ENCODE data around the gene CD276.
"Not testable (repeated sequence)": the region's sequence is repeated elsewhere in the genome, so short reads cannot be mapped to it uniquely, and the experiment has no call there.

Gene CD276

DNA sequence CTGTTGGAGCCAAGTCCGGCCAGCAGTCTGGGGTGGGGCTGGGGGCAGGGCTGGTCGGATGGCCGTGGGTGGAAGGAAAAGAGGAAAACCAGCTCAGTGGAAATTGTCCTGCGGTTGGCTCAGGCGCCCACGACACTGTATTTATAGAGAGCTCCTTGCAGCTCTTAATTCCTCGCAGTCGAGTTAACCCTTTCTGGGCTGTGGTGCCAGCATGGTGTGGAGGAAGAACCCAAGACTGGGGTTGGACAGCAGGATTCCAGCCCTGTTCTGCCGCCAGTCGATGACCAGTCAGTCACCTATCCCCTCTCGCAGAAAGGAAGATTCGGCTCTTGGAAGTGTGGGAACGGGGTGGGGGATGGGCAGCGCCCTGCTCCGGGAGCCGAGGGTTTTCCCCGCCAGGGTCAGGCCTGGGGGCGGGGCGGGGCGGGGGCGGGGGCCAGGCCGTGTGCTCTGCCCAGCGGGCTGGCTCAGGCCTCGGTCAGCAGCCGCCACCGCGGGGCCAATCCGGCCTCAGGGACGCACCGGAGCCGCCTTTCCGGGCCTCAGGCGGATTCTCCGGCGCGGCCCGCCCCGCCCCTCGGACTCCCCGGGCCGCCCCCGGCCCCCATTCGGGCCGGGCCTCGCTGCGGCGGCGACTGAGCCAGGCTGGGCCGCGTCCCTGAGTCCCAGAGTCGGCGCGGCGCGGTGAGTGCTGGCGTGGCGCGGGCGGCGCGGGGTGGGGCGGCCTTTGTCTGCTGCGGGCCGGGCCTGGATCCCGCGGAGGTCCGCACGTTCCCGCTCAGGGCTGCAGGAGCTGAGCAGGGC, at the start of gene CD276:
Gene CD276 (plus strand): TSS at position 607 of the 804 bp plus-strand sequence. CDS start 15,257 bp downstream, outside the sequence.
- in situ Hi-C loops (cut with MboI; ENCODE audit: low pct_unique_long_range_greater_than_20kb, low sequenced_read_pairs, unreplicated experiment): loop anchor here (25.0 kb wide), 2 partner anchors 122 to 397 kb away; no protein-coding TSS in a partner anchor
- DNase-seq (ENCODE audit: low spot score): peak; percentile 88
- TF ChIP-seq, protein P1, sequence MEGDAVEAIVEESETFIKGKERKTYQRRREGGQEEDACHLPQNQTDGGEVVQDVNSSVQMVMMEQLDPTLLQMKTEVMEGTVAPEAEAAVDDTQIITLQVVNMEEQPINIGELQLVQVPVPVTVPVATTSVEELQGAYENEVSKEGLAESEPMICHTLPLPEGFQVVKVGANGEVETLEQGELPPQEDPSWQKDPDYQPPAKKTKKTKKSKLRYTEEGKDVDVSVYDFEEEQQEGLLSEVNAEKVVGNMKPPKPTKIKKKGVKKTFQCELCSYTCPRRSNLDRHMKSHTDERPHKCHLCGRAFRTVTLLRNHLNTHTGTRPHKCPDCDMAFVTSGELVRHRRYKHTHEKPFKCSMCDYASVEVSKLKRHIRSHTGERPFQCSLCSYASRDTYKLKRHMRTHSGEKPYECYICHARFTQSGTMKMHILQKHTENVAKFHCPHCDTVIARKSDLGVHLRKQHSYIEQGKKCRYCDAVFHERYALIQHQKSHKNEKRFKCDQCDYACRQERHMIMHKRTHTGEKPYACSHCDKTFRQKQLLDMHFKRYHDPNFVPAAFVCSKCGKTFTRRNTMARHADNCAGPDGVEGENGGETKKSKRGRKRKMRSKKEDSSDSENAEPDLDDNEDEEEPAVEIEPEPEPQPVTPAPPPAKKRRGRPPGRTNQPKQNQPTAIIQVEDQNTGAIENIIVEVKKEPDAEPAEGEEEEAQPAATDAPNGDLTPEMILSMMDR (IDR thresholded peaks at IDR 0.05; ENCODE audit: extremely low read depth, insufficient read depth, missing control alignments): no peak

DNA sequence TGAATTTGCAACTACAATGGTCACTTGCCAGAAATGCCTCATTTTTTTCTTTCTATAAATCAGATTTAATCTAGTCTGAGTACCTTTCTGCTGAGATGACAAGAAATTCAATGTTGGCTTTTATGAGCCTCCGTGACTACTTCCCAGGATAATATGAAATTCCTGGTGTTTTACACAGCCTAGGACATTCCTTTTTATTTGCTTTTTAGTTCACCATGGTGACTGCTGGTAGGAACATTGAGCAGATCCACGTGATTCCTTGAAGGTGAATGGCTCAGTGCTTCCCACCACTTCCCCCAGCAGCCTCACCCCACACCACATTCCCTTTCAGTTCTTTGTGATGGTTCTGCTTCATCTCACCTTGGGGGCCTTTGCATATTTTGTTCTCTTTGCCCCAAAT, 46.7 kb upstream of the CD276 start:
- in situ Hi-C loops (cut with MboI; ENCODE audit: low pct_unique_long_range_greater_than_20kb, low sequenced_read_pairs, unreplicated experiment): no loop called here
- no peak for DNase-seq (ENCODE audit: low spot score)

DNA sequence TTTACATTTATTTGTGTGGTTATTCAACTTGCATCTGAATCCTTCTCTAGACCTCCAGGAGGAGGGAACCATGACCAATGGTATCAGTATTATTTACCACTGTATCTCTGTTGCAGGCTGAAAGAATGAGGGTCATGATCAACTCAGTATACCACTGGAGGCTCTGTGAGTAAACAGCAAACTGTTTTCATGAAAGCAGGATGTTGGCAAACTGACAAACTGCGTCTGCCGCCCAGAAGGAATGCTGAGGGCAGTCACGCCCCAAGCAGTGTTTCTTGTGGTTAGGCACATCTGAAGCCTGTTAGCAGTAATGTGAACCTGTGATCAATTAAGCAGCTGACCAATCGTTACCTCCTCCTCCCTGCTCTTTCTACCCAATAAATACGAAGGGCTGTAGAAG, 44.7 kb upstream of the CD276 start:
- in situ Hi-C loops (cut with MboI; ENCODE audit: low pct_unique_long_range_greater_than_20kb, low sequenced_read_pairs, unreplicated experiment); DNase-seq (ENCODE audit: low spot score): not testable (repeated sequence)

More for the DNA sequence above, 46.7 kb upstream of the CD276 start:
- TF ChIP-seq, protein P1 (IDR thresholded peaks at IDR 0.05; ENCODE audit: extremely low read depth, insufficient read depth, missing control alignments): no peak

DNA sequence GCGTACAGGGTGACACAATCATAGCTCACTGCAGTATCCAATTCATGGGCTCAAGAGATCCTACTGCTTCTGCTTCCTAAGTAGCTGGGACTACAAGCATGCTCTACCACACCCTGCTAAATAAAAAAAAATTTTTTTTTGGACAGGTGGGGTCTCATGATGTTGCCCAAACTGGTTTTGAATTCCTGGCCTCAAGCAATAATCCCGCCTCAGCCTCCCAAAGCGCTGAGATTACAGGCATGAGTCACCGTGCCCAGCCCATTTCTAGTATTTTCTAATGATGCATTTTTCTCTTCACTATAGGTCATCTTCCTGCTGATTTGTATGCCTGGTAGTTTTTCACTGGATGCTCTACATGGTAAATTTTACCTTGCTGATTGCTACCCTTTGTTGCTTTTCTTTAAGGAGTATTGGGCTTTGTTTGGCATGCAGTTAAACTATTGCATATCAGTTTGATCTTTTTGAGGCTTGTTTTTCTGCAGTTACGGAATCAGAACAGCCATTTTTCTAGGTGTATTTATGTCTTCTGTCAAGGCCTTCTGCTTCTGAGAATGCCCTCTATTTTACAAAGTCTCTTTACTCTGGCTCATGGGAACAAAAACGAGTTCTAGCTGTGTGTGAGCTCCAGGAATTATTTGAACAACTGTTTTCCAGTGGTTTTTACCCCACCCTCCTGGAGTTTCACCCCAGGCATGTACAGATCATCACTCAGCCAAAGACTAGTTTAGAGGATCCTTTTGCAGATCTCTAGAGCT, 36.7 kb upstream of the CD276 start:
- no peak for DNase-seq (ENCODE audit: low spot score)
- in situ Hi-C loops (cut with MboI; ENCODE audit: low pct_unique_long_range_greater_than_20kb, low sequenced_read_pairs, unreplicated experiment): no loop called here
- TF ChIP-seq, protein P1 (IDR thresholded peaks at IDR 0.05; ENCODE audit: extremely low read depth, insufficient read depth, missing control alignments): no peak

DNA sequence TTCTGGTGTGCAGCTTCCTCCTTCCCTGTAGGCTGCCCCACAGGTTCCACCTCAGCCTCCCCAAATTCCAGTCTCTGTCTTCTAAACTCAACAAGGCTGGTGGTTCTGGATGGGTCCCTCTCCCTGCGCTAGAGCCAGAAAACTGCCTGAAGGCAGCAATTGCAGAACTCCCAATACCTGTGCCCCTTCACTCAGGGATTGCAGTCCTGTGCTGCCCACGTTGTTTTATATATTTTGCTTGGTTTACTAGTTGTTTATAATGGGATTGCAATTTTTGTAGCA, 36.2 kb upstream of the CD276 start:
- in situ Hi-C loops (cut with MboI; ENCODE audit: low pct_unique_long_range_greater_than_20kb, low sequenced_read_pairs, unreplicated experiment): no loop called here
- DNase-seq (ENCODE audit: low spot score): no peak
- TF ChIP-seq, protein P1 (IDR thresholded peaks at IDR 0.05; ENCODE audit: extremely low read depth, insufficient read depth, missing control alignments): no peak

DNA sequence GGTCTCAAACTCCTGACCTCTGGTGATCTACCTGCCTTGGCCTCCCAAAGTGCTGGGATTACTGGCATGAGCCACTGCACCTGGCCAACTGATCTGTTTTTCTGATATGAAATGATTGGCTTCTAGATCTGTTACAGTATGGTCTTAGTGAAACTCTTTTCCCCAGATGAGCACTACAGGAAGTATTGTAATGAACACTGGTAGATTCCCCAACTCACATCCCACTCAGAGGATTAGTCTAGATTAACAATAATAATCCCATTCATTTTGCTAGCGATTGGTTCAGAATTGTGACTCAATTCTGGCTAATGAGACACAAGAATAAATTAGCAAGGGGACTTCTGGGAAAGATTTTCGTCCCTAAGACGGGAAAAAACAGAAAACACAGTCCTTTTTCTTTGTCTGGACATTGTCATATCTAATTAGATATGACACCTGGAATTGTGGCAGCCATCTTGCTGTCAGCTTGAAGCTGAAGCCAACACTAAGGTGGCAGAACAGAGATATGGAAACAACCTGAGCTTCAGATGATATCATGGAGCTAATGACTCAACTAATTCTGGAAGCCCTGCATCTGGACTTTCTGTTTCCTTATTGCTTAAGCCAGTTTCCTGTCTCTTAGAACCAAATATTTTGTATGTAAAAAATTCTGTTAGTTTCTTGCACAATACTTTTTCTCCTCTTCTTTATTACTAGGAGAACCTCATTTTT, 33.6 kb upstream of the CD276 start:
- TF ChIP-seq, protein P1 (IDR thresholded peaks at IDR 0.05; ENCODE audit: extremely low read depth, insufficient read depth, missing control alignments): no peak
- DNase-seq (ENCODE audit: low spot score): peak; percentile 50
- in situ Hi-C loops (cut with MboI; ENCODE audit: low pct_unique_long_range_greater_than_20kb, low sequenced_read_pairs, unreplicated experiment): no loop called here

All from GM13977 (cell line).